GM03348 (cell line): Measurements from ENCODE around the gene C18orf63.
A peak's percentile ranks its signal among the peaks of the same experiment; 100 is the strongest.
"Not testable (repeated sequence)": the region's sequence is repeated elsewhere in the genome, so short reads cannot be mapped to it uniquely, and the experiment has no call there.

Experiments used
- DNase-seq: peaks from one replicate; pipeline ENCODE4 v3.0.0; 2012; ENCODE audit warnings: low spot score

The C18orf63 gene

DNA sequence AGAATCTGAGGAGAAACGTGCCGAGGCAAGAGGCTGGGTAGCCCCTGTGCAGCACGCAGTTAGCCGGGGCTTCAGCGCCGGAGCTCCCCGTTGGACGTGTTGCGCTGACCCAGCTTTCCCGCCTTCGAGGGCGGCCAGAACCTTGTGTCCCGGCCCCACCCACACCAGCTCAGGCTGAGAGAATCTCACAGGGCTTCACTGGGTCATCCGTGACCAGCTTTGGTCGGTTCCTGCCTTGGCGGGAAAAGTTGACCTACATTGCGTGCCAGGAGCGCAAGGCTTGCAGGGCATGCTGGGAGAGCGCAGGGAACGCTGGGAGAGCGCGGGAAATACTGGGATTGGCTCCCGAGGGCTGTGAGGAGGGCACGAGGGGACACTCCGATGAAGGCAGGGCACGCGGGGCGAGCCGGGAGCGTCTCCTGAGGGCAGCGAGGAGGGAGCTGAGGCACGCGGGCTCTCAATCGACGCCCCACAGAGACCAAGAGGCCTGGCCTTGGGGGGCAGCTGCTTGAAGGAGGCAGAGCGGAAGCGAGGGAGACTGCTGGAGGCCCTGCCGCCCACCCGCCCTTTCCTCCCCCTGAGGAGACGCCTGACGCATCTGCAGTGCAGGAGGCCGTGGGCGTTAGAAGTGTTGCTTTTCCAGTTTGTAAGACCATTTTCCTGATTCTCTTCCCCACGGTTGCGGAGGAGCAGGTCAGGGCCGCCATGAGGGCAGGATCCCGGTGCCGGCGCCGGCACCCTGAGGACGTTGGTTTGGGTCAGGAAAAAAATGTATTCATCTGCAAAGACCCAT, at the start of gene C18orf63:
C18orf63 (plus strand) TSS at position 376 of the 793 bp plus-strand sequence. CDS start 2,027 bp downstream, outside the sequence.
- DNase-seq: no peak

- no peak for DNase-seq
These were observed 49.5 kb upstream of the C18orf63 start for GRCh38 chr18:74266161-74266560.

- no peak for DNase-seq
These were observed 47.5 kb upstream of the C18orf63 start for GRCh38 chr18:74268175-74268574.

DNA sequence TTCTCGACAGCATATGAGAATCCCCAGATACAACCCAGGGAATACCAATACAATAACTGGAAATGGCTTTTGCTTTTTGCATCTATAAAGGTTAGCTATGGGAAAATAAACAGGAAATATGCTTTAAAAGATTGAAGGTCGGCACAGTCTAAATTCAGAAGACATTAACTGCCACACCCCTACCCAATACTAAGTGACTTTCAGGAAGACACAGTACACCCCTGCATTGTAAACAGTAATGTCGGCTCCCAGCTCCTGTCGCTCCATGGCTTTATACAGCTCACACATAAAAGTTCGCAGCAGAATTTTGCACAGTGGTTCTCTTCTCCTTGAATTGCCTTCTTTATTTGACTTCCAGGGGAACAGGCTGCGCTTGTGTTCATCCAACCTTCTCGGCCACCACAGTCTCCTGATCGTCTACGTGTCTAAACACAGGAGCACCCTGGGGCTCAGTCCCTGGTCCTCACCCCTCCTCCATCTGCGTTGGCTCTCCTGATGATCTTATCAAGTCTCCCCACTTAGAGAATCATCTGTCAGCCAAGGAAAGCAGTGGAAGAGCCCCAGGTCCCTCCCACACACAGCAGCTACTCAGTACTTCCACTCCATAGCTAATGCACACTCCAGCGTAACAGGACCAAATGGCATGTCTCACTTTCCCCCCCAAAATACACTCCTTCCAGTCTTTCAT, 46.6 kb upstream of the C18orf63 start:
- no peak for DNase-seq

DNA sequence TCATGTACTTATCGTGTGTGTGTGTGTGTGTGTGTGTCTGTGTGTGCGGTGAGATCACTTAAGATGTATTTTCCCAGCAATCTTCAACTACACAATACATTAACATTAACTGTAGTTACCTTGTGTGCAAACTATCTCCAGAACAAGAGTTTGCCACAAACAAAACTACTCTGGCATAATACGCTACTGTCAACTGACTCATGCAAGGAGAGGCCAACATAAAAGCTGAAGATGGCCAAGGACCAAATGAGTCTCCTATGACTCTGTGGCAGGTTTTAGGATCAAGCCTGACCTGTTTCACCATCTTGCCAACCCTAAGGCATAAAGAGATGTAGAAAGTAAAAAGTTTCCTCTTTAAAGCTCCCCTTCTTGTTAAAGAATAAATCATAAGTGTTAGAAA, 44.0 kb upstream of the C18orf63 start:
- DNase-seq: no peak

DNA sequence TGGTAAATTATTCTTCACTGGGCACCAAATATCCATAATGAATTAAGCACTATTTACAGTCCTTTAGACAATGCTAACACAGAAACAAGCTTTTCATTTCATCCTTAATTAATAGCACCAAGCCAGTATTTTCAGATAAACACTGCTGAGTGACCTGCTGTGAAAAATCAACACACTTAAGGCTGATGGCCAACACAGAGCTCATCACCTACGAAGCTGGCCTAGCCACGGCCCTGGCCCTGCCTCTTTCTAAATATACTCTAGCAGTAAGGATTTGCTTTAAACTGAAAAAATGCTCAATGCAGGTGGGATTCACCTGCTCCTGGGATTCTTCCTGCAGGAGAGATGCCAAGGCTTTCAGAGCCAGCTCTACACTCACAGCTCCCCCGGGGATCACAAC, 42.2 kb upstream of the C18orf63 start:
- DNase-seq: no peak

- DNase-seq: no peak
These were observed 40.9 kb upstream of the C18orf63 start for GRCh38 chr18:74274700-74275099.

GRCh38 chr18:74275736-74276135, 39.9 kb upstream of the C18orf63 start:
- DNase-seq: no peak

GRCh38 chr18:74276609-74277008, 39.0 kb upstream of the C18orf63 start:
- no peak for DNase-seq

DNA sequence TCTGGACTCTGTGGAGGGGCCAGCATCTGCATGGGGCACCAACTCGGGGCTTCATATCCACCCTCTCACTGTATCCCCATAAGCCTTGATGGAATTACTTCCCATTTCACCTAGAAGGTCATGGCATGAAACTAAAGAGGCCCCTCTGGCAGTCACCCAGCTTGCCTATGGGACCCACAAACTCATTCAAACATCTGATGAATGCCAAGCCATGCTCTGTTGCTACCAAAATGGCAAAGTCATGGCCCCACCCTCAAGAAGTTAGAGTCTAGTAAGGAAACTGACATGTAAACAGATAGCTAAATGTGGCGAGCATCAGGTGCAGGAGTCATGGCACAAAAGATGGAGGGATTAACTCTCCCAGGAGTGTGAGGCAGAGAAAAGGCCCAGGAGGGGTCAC, 38.3 kb upstream of the C18orf63 start:
- DNase-seq: no peak

DNA sequence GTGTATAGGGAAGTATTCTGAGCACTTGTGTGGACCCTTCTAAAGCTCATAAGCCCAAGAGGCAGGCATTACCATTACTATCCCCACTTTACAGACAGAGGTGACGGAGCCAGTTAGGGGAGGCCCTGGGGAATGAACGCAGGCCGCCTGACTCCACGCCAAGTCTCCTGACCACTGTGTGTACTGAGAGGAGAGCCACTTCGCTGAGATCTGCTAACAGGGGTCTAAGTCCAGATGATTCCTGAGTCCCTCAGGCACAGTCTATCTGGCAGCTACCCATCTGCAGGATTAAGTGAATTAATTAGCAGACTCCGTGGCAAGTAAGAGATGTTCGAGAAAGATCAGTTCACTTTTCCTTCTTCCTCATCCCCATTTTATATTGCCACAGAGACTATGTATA, 37.6 kb upstream of the C18orf63 start:
- no peak for DNase-seq

- no peak for DNase-seq
These were observed 36.7 kb upstream of the C18orf63 start for GRCh38 chr18:74278983-74279382.

DNA sequence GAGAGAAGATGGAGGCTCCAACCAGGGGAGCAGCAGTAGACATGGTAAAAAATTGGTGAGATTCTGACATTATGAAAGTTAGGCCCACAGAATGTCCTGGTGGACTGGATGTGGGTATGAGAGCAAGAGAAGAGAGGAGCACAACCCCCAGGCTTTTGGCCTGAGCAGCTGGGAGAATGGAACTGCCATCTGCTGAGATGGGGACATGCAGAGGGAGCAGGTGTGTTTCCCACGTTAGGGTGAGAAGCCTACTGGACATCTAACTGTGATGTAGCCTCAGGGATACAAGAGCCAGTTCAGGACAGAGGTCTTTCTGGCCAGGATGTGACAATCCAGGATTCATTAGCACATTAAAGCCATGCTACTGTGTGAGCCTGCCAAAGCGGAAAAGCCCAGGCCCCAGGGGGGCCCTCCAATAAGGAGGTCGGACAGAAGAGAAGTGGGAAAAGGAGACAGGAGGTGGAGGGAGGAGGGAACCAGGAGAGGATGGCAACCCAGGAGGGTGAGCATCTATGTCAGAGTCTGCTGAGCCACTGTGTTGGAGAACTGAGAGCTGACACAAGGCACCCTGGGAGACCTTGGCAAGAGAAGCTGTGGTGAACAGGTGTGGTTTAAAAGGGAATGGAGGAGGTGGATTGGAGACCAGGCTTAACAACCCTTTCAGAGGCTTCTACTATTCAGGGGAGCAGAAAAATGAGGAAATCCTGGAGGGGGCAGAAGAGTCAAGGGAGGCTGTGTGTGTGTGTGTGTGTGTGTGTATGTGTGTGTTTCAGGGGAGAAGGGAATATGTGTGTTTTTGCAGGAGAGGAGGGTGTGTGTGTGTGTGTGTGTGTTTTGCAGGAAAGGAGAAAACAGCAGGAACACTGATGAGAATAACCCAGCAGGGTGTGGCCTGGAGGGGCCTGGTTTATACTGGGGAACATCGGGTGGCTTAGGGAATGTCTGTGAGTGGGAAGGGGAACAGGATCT, 34.3 kb upstream of the C18orf63 start:
- no peak for DNase-seq

DNA sequence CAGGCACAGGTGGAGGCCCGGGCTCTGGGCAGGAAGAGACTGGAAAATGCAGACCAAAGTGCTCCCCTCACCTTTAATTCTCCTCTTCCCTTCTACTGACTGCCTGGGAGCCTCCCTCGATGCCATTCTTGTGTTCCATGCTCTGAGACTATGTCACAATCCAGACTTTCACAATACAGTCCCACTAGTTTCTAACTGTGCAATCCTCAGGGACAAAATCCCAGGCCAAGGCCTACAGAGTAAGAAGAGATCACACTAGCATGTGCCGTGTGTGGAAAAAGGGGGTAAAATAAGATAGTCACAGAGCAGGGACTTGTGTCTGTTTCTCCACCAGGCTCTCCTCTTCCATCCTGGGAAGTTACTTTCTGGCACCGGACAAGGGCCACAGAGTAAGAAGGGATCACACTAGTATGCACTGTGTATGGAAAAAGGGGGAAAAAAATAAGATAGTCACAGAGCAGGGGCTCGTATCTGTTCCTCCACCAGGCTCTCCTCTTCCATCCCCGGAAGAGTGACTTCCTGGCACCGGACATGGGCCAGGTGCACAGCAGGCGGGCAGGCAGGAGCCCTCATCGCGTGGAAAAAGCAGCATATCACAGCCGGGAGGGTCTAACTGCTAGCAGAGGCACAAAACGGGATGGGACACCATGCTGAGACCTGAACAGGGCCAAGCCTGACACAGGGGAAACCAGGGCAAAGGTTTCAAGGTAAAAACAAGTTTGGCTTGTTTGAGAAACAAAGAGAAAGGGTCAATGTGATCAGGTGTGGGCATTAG, 33.5 kb upstream of the C18orf63 start:
- peak; percentile 33 for DNase-seq

DNA sequence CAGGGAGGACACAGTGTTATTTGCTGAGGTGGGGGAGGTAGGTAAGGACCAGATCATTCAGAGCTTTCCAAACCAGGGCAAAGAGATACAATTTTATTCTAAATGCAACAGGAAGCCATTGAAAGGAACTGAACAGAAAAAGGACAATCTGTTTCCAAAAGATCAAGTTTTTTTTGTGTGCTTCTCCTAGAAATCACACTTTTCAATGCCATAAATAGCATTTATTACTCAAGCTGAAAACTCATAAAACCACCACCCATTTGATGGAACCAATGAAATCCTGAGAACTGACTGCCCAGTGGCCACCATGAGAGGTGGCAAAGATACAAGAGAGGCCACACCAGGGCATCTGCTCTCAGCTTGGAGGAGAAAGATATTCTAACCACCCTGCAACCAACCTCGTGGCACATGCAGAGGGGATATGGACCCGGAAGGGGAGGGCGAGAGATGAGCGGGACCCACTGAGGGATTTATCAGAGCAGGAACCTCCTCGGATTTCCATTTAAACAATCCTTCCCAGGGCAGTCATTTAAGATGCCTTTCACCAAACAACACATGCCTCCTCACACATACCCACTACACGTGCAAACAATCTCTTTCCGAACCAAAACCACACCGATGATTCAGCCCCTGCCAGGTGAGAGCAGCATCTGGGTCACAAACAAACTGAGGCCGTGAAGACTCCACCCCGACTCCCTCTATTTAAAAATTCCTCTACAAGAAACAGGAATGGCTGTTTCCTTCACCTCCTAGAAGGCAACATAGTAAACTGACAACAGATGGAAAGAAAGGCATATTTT, 32.7 kb upstream of the C18orf63 start:
- DNase-seq: no peak

DNA sequence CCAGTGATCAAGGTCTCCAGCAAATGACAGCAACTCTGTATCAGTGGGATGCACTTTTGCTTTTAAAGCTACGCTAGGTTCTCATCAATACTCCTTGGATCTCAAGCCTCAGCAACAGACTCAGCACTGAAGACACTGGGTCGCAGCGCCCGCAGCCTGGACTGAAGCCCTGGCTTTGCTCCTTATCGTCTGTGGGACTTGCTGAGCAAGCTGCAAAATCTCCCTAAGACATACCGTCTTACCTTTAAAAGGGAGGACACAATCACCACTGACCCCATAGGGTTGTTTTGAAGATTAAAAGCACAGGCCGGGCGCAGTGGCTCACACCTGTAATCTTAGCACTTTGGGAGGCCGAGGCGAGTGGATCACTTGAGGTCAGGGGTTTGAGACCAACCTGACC, 32.0 kb upstream of the C18orf63 start:
- no peak for DNase-seq

GRCh38 chr18:74284191-74284979, 31.3 kb upstream of the C18orf63 start:
- no peak for DNase-seq

- DNase-seq: no peak
These were observed 30.7 kb upstream of the C18orf63 start for GRCh38 chr18:74284980-74285355.

GRCh38 chr18:74285583-74285982, 30.1 kb upstream of the C18orf63 start:
- not testable (repeated sequence) for DNase-seq
